H7 (cell line): ENCODE data around the gene PRPSAP1. TPM values are rescaled to one million over a fixed set of nuclear protein-coding genes. Genes with fewer than 3 reads are reported as not detected.

ENCODE experiments used
- DNase-seq: peaks from one replicate; pipeline ENCODE4 v3.0.0; 2012
- H3K27me3 ChIP-seq: 2 replicates; pipeline ENCODE4 v1.6.0; 2011; ENCODE audit warnings: mild to moderate bottlenecking, low read length; ENCODE audit not compliant: control insufficient read depth, insufficient read depth
- H3K36me3 ChIP-seq: replicated peaks from 2 replicates; pipeline ENCODE4 v1.5.1; 2011; ENCODE audit warnings: low read length; ENCODE audit not compliant: control insufficient read depth, insufficient read depth
- H3K4me3 ChIP-seq: 2 replicates; pipeline ENCODE4 v1.5.1; 2011; ENCODE audit warnings: low read depth, mild to moderate bottlenecking, control low read depth, low read length, moderate library complexity; ENCODE audit not compliant: insufficient read depth
- total RNA-seq: library from RNA; depleted of rRNA; stranded (reverse); fragments of >200 nt; shearing (Covaris generic); gene quantifications from 2 replicates; pipeline ENCODE4 v1.2.3, GENCODE V29; 2014

PRPSAP1 gene
- total RNA-seq, 1 experiment from 2014 or later: 51.9 TPM

DNA sequence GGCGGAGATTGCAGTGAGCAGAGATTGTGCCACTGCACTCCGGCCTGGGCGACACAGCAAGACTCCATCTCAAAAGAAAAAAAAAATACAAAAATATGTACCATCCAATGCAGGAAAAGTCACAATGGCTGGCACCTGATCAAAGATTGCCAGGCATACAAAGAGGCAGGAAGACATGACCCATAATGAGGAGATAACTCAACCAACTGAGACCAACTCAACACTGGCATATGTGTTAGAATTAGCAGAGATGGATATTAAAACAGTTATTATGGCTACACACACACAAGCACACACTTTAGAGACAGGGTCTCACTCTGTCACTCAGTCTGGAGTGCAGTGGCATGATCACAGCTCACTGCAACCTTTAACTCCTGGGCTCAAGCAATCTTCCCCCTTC is 56.3 kb downstream of the PRPSAP1 start:
- DNase-seq: no peak
- Histone ChIP-seq H3K36me3 (no peaks in the 10 kb centered on the region), H3K4me3 (no peak overlapping the region), H3K27me3 (no peaks in the 10 kb centered on the region)

DNA sequence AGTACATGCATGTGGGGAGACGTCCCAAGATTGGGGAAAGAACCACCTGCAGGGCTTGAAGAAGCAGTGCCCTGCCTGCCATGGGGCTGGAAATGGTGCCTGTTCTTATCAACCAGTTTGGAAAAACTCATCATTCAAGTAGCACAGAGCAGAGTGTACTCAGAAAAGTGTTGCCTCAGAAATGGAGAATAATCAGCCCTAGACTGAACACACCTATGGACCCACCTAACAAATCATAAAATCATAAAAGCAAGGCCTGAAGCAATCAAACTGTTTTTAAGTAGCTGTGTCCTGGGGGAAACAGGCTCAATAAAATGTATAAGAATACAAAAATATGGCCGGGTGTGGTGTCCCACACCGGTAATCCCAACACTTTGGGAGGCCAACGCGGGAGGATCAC is 56.8 kb downstream of the PRPSAP1 start:
- H3K36me3 ChIP-seq: no peaks in the 10 kb centered on the region
- H3K4me3 ChIP-seq: no peak overlapping the region
- DNase-seq: no peak
- no peaks in the 10 kb centered on the region for H3K27me3 ChIP-seq

DNA sequence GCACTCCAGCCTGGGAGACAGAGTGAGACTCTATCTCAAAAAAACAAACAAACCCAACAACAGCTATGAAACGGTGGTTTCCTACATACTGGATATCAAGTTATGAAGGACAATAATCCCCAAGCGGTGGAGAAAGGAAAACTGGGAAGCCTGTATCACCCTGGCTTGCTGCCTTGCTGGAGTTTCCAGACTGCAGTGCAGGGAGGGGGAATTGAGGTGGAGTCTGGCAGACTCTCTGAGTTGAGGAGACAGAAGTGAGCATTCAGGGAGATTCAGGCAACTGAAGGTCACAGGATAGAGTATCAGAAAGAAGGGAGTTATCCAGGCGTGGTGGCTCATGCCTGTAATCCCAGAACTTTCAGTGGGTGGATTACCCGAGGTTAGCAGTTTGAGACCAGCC is 57.5 kb downstream of the PRPSAP1 start:
- no peak for DNase-seq
- H3K4me3 ChIP-seq: no peak overlapping the region

GRCh38 chr17:76293106-76293505 is 60.6 kb downstream of the PRPSAP1 start:
- no peaks in the 10 kb centered on the region for H3K27me3 ChIP-seq
- no peaks in the 10 kb centered on the region for H3K36me3 ChIP-seq
- no peak for DNase-seq
- H3K4me3 ChIP-seq: no peak overlapping the region

More for the DNA sequence above, 57.5 kb downstream of the PRPSAP1 start:
- Histone ChIP-seq H3K27me3 (no peaks in the 10 kb centered on the region), H3K36me3 (no peaks in the 10 kb centered on the region)

DNA sequence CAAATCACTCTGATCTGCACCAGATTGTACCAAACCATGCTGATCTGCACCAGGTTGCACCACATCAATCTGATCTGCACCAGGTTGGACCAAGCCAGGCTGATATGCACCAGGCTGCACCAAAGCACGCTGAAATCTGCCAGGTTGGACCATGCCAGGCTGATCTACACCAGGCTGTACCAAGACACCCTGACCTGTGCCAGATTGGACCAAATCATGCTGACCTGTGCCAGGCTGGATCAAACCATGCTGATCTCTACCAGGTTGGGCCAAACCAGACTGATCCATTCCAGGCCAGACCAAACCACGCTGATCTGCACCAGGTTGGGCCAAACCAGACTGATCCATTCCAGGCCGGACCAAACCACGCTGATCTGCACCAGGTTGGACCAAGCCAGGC is 61.1 kb downstream of the PRPSAP1 start:
- Histone ChIP-seq H3K36me3 (no peaks in the 10 kb centered on the region), H3K4me3 (no peak overlapping the region), H3K27me3 (no peaks in the 10 kb centered on the region)
- DNase-seq: no peak

- no peaks in the 10 kb centered on the region for H3K27me3 ChIP-seq
- H3K36me3 ChIP-seq: no peaks in the 10 kb centered on the region
- H3K4me3 ChIP-seq: no peak overlapping the region
- peak; percentile 35 for DNase-seq
Observed at GRCh38 chr17:76281573-76282371, 71.9 kb downstream of the PRPSAP1 start.

DNA sequence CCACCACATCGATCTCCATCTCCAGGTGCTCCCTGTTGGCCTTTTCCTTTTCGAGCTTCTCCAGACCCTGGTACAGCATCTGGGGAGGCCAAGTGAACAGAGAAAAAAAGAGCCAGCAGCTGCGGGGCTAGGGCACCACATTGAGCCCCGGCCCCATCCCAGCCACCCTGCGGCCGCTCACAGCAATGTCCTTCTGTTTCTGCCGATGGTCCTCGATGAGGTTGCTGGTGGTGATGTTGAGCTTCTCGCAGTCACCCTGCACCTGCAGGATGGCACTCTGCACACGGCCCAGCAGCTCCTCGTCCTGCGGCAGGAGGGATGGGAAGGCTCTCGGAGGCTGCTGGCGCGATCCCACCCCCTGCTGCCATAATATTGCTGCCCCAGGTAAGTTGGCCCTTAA is 73.1 kb downstream of the PRPSAP1 start:
- H3K4me3 ChIP-seq: no peak overlapping the region
- peak; percentile 54 for DNase-seq
- no peaks in the 10 kb centered on the region for H3K27me3 ChIP-seq
- H3K36me3 ChIP-seq: no peaks in the 10 kb centered on the region

DNA sequence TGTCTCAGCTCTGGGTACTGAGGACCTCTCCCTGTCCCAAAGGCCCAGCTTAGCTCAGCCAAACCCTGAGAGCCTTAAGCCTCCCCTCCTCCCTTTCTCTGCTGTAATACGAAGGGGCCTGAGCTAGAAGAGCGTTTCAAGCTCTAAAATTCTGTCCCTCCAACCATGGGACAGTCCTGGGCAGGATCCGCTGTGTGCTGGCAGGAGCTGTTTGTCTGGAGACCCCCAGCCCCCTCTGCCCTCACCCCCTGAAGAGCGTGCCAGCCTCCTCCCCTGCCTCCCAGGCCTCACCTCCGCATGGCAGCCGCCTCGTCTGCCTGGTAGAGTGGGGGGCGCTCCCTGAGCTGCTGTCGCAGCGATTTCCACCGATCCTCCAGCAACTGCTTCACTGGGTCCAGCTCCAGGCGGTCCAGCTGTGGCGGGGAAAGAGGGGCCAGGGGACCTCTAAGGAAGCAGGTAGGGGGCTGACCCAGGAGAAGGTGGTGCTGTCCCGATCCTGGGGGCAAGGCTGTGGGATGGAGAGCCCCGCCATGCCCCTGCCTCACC is 73.9 kb downstream of the PRPSAP1 start:
- H3K36me3 ChIP-seq: no peaks in the 10 kb centered on the region
- H3K4me3 ChIP-seq: no peak overlapping the region
- DNase-seq: no peak

GRCh38 chr17:76278952-76279741 is 74.6 kb downstream of the PRPSAP1 start:
- no peaks in the 10 kb centered on the region for H3K27me3 ChIP-seq
- no peaks in the 10 kb centered on the region for H3K36me3 ChIP-seq
- peak; percentile 98 for DNase-seq
- H3K4me3 ChIP-seq: no peak overlapping the region

More for the DNA sequence above, 73.9 kb downstream of the PRPSAP1 start:
- no peaks in the 10 kb centered on the region for H3K27me3 ChIP-seq

DNA sequence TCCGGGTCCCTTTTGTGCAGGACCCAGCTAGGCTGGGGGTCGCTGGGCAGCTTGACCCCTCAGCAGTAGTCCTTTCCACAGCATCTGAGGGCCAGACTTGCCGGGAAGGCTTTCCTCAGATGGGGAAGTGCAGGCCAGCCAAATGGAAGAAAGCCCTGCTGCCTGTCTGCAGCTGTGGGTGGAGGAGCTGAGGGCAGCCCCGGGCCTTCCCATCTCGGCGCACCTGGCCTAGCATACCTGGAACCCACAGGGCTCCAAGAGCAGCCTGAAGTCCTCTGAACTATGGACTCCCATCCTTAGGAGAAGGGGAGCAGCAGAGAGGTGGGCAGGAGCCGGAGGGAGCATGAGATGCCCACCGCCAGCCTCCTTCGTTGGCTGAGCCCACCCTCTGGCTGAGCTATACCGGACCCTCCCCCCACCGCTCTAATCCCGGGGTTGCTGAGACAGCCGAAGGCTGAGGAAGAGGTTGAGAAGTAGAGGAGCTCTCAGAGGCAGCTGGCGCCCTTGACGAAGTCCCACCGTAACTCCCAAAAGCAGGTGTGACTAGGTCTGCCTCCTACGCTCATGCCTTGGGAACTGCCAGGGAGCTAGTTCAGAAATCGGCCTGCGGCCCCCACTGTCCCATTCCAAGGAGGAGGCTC is 75.3 kb downstream of the PRPSAP1 start:
- Histone ChIP-seq H3K4me3 (no peak overlapping the region), H3K36me3 (no peaks in the 10 kb centered on the region), H3K27me3 (no peaks in the 10 kb centered on the region)
- DNase-seq: peak; percentile 49

DNA sequence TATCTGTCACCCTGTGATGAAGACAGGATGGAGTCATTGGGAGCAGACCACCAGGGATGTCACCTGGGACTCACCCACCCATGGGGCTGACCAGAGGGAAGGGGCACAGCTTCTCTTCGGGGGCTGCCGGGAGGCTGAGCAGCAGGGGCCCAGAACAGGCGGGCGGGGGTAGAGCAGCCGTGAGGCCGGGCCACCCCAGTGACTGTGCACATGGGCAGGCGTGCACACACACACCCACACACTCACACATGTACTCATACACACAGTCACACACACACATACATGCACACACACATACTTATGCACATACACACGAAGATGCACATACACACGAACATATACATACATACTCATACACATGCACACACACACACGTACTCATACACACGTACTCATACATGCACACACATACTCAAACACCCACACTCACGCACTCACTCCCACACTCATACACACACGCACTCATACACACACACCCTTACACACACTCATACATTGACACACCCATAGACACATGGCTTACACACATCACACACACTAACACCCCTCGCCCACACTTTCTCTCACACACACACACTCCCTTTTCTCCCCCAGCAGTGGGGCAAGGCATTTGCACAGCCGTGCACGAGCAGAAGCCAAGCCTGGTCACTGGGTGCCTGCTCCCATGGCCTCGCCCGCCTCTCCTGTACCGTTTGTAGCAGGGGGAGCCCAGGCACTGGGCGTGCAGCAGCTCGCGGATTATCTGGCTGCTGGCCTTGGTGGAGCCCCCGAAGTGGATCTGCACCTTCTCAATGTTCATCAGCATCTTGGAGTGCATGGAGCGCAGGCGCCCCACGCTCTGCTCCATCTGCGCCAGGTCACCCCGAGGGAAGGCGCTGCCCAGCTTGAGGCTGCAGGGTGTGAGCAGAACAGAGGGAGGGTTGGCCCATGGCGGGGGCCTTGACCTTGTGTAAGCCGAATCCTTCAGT is 76.1 kb downstream of the PRPSAP1 start:
- H3K27me3 ChIP-seq: no peaks in the 10 kb centered on the region
- no peaks in the 10 kb centered on the region for H3K36me3 ChIP-seq
- peak; percentile 37 for DNase-seq
- no peak overlapping the region for H3K4me3 ChIP-seq

DNA sequence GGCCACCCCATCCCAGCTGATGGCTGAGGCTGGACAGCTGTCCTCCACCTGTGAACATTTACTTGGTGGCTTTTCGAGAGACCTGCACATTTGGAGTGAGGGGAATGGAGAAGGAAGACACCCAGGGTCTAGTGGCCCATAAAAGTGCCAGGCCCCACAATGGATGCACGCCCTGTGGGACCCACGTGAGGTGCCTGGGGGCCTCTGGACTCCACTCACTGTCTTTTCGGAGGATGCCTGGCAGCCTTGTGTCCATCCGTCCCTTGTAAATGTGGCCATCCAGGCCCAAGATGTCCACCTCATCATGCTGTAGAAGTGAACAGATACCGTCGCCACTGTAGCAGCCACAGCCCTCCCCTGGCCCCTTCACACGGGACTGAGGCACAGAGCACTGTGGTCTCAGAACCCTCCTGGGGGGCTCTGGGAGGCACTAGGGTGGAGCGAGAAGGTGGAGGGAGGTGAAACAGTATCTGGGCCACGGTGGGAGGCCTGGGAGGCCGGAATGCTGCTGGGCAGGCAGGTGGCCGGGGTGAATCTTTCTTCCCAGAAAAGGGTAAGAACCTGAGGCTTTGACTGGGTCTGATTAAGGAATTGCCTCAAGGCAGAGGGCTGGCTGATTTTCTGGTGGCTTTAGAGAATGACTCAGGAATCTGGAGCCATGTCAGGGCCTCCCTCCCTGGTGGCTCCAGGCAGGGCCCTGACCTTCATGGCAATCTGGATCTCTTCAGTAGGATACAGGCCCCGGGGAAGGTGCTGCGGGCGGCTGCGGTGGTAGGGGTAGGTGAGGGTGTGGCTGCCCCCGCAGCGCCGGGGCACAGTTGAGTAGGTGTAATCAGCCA is 77.0 kb downstream of the PRPSAP1 start:
- H3K36me3 ChIP-seq: no peaks in the 10 kb centered on the region
- no peaks in the 10 kb centered on the region for H3K27me3 ChIP-seq
- no peak overlapping the region for H3K4me3 ChIP-seq
- DNase-seq: peak; percentile 48

- H3K4me3 ChIP-seq: no peak overlapping the region
- H3K27me3 ChIP-seq: no peaks in the 10 kb centered on the region
- DNase-seq: peak; percentile 37
- H3K36me3 ChIP-seq: no peaks in the 10 kb centered on the region
Observed at GRCh38 chr17:76276069-76276431, 77.7 kb downstream of the PRPSAP1 start.
